Right renal cortex interstitium (tissue), 3 donors: ENCODE measurements around the gene INAVA. TPM values are rescaled to one million over a fixed set of nuclear protein-coding genes. Genes with fewer than 3 reads are reported as not detected.

Experiments used
- DNase-seq, 3 donors: peaks; one replicate each; pipeline ENCODE4 v3.0.0-alpha.2; 2013; ENCODE audit warnings: low read depth in 3 of 3, low spot score in 2 of 3
- polyA plus RNA-seq, 3 donors: library from polyadenylated mRNA; unstranded; fragments of 120-200 nt; gene quantifications; one replicate each; pipeline ENCODE4 v1.2.1, GENCODE V29; 2013; ENCODE audit not compliant: insufficient read length in 3 of 3

Gene INAVA, protein sequence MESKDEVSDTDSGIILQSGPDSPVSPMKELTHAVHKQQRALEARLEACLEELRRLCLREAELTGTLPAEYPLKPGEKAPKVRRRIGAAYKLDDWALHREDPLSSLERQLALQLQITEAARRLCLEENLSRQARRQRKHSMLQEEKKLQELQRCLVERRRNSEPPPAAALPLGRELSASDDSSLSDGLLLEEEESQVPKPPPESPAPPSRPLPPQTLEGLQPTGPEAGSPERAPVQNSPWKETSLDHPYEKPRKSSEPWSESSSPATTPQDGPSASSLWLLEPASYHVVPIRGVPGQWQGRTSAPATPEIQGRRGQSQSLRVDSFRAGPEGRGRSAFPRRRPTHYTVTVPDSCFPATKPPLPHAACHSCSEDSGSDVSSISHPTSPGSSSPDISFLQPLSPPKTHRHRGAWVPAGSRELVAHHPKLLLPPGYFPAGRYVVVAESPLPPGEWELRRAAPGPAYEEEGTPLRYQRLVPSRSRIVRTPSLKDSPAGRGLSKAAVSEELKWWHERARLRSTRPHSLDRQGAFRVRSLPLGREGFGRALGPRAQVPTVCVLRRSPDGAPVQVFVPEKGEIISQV
- polyA plus RNA-seq = 10 to 100 TPM; 30.5 to 37.8 (median 33.0) TPM

DNA sequence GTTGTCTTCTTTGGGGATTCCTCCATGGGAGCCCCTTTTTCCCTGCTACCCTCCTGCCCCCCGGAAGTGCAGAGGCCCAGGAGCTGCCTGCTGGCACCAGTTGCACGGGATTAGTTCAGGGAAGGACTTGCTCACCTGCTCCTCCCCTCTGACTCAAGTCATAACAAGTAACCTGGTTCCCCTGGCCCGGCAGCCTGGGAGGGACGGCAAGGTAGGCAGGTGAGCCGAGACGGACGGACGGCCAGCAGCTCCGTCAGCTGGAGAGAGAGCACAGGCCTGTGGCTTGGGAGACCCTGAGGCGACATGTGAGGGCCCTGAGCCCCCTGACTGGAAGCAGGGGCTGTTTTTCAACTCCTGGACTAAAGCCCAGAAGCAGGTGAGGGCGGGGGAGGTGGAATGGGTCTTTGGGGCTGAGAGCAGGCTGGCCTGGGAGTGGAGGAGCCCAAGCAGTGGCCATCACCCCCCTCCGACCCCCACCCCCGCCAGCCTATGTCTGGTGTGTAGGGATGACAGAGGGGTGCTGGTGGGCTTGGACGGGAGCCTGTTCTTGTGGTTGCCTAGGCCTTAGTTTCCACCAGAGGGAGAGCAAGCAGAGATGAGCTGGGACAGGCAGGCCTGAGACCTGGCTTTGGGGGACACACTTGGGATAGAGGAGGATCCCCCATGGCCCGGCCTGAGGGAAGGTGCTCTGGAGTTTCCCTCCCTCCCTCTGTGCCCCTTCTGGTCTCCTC lies at the start of gene INAVA:
Gene INAVA (plus strand): TSS at position 189 of the 731 bp plus-strand sequence. CDS start 3,501 bp downstream, outside the sequence.
- no peak for DNase-seq

DNA sequence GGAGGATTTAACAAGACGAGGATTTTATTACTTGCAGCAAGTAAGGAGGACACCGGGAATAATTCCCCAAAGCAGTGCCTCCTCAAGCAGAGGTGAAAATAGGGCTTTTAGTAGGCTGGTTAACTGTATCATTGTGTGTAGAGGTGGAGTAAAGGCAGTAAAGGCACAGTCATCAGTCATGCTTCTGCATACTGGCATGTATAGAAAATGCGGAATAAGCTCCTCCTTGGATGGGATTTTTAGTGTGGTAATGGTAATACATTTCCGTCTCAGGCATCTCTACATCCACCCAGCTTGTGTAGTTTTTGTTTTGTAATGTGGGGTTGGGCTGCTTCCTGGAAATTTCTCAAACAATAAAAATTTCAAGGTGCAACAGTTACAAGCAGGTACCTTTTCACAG lies 49.3 kb upstream of the INAVA start:
- DNase-seq = no peak

DNA sequence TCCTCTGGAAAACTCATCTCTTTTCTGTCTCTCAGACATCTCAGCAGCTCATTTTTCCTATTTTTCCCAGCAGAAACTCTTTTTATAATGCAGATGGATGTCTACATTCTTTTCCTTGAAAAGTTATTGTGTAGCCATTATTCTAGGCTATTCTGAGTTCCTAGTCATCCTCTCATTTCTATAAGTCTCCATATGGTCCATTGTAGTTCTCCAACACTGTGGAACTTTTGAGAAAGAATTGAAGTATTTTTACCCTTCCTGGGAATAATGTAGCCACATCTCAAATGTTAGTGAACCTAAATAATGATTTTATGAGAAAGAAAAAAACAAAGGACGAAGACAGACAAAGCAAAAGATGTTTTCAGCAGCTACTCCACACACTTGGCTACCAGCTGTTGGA lies 48.3 kb upstream of the INAVA start:
- DNase-seq = no peak

DNA sequence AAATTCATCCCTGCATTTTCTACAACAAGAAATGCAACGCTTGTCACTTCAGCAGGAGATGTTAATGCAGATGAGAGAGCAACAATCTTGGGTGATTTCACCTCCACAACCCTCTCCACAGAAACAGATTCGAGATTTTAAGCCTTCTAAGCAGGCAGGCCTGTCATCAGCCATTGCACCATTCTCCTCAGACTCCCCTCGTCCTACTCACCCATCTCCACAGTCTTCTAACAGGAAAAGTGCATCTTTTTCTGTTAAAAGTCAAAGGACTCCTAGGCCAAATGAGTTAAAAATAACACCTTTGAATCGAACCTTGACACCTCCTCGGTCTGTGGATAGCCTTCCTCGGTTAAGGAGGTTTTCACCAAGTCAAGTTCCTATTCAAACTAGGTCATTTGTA lies 45.3 kb upstream of the INAVA start:
- no peak for DNase-seq

DNA sequence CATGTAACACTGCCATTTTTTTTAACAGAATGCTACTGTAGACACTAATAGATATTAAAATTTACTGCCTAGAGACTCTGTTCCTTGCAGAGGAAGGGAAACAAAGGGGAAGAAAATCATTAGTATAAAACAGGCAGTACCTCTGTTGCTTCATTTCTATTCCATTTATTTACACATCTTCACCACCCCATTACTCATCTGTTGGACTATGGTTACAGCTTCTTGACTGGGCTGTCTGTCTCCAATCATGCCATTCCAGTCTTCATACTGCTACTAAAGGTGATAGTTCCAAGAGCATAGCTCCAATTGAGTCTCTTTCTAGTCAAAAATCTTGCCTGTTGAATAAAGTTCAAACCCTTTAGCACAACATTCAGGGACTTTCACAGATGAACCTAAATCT lies 44.1 kb upstream of the INAVA start:
- DNase-seq = no peak

DNA sequence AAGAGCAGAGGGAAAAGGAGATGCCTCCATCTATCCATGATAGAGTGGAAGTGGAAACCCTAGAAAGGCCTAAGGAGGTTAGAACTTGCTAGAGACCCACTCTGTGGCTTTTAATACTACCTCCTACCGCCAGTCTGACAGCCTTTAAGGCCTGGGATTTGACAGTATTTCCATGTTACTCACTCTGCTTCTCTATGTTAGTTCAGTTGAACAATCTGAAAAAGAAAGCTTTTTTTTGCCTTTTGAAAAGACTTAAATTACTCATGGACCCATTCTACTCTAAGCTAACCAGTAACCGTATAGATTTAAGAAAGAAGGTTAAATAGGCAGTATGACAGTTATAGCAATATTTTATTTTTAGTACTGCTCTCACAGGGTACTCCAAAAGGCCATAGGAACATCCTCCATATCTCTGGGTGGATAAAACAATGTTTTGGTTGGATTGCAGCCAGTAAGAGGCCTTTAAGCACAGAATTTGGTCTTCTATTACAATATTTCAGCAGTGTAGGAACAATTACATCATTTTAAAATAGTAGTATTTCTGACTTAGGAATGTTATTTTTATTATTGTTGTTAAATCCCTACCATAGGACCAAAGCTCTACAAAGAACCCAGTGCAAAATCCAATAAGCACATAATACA lies 37.9 kb upstream of the INAVA start:
- no peak for DNase-seq

DNA sequence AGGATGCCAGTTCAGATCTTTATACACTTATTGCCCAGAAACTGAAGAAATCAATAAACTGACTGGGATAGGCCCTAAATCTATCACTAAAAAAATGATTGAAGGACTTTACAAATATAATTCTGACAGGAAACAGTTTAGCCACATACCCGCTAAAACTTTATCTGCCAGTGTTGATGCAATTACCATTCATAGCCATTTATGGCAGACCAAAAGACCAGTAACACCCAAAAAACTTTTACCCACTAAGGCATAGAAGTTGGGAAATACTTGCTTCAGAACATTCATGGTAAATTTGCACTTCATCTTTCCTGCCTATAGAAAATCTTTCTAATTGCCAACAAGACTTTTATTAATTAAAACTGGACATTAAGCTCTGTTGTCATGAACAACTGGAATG lies 36.9 kb upstream of the INAVA start:
- DNase-seq = no peak

DNA sequence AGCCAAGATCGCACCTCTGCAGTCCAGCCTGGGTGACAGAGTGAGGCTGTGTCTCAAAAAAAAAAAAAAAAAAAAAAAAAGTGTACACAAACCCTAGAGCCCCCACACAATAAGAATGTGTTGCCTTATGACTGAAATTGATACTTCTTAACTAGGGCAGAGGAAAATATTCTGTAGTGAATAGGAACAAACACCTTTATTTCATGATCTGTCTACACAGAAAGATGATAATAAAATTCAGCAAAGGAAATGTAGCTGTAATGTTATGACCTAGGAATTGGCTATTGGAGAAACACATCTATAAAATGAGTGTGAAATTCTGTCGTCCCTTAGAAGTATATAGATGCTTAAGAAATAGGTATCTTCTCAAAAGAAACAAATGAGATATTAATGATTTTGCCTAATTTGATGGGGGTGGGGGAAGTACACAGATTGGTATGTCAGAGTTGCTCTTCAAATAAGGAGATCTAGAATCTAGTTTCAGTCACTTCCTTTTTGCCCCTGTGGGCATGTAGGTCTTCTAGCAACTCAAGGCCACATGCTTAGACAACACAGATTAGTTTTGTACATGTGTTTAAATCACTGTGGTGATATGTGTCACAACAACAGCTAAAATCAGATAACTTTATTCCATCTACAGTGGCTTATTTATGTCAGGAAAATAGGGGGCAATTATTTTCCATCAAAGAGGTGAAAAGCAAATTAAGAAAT lies 32.6 kb upstream of the INAVA start:
- no peak for DNase-seq

DNA sequence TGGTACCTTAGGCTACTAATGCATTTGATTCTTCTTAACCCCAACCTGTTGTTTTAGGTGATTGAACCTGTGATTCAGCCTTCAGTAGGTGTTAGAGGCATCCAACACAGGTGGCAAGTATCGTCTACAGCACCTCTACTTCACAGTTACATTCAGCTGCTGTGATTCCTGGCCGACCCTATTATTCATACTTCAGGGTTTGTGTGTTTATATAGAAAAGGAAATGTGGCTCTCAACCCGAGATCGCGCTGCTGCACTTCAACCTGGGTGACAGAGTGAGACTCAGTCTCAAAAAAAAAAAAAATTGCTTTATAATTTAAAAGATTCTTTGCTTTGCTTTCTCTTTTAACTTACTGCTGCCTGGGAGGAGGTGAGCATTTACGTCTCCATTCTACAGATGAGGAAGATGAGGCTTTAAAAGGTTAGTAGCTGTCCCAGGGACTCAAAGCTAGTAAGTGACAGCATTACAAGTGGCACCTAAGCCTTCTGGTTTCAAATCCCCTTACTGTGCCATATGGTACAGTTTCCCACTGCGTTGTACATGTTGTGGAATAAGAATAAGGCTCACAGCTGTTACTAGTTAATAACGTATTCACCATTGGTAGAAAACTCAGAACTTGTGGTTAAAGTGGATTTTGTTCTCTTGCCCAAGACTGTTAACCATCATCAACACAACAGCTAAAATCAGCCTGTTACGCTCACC lies 31.8 kb upstream of the INAVA start:
- DNase-seq = no peak

DNA sequence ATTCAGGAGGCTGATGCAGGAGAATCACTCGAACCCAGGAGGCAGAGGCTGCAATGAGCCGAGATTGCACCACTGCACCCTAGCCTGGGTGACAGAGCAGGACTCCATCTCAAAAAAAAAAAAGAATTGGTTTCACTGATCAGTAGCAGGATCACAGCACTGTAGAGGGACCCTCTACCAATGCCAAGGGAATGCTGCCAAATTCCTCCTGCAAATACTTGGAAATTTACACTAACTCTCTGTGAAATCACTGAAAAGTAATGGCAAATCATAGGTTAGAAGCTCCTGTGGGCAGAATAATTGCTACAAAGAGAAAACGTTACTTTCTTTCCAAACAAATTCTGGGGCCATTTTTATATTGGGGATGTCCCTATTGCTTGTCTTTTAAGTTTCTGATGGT lies 28.6 kb upstream of the INAVA start:
- DNase-seq = no peak

DNA sequence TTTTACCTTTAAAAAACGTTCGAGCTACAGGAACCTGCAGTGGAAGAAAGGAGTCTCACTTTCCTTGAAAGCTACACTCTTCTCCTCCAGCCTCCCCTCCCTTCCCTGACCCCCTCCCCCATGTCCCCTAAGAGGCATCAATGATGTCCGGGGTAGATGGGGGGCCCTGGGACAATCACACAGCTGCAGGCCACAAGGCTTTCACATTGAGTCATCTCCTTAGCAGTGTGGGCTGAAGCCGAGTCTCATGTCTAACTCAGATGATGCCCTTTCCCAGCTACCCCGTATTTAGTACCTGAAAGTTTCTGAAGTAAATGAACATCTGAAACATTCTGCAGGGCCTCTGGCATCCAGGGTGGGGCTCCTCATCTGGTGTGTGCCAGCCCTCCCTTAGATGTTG lies 28.2 kb upstream of the INAVA start:
- no peak for DNase-seq

DNA sequence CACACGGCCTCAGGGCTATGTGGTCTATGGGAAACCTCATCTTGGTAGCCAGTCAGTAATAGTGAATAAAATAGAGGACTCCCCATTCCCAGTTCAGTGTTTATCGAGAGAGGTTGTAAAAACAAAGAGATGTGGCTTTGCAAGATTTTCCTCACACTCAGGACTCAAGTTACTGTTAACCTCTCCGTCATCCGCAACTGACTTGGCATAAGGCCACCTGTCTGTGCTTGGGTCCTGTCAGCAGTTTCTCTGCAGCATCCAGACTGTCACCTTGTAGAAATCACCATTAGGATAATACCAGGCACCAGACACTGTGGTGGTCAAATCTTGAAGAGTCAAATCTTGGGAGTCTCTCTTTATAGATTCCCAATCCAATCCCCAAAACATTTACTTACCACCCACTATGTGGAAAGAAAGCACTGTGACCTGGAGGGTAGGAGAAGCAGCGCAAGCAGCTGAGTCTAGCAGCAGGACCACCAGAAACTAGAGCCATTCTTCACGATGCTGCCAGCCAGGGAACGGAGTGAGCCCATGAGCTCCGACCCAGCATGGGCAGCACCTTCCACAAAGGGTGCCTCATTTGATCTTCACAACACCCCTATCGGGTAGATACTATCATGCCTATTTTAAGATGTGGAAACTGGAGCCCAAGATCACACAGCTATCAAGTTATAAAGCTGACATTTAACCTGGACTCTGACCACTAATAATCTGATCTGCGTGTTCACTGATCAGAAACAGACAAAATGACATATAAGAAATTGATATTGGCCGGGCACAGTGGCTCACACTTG lies 27.5 kb upstream of the INAVA start:
- no peak for DNase-seq

DNA sequence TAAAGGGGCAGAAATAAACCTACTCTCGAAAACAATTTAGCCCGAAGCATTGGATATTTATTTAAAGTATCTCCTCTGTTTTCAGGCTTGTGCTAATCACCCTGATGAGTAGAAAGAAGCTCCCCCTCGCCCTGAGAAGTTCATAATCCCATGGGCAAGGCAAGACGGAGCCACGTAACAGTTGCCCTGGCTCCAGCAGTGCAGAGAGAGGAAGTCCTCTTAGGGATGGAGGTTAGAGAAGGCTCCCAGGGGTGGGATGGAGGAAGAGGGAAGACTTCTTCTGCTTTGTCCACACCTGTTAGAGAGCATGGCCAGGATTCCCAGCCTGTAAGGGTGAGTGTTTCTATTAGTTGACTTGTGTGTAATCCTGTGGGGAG lies 25.3 kb upstream of the INAVA start:
- DNase-seq = no peak

DNA sequence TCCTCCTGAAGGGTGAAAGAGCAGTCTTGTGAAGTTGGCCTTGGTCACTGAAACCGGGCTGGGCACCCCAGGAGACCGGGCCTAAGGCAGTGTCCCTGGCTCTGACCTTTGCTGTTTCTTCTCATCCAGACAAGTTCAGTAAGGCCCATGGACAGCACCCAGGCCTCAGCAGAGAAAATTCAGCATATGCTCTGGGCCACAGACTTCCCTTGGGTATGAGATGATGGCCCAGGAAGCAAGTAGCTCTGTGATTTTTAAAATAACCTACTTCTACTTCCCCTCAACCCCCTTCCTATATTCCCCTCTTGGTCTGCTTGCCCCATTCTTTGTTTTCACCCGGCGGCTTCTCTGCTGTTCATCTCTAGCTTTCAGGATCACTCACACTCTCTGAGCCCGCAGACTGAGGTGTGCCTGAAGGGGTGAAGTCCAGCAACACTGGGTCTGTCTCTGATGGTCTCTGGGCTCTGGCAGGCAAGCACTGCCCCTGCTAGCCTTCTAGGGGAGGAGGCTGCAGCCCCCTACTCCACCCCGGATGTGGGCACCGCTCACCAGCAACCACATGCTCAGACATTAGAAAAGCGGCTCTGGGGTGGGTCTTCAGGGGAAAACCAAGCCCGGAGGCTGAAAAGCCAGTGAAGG lies 24.8 kb upstream of the INAVA start:
- DNase-seq = no peak

DNA sequence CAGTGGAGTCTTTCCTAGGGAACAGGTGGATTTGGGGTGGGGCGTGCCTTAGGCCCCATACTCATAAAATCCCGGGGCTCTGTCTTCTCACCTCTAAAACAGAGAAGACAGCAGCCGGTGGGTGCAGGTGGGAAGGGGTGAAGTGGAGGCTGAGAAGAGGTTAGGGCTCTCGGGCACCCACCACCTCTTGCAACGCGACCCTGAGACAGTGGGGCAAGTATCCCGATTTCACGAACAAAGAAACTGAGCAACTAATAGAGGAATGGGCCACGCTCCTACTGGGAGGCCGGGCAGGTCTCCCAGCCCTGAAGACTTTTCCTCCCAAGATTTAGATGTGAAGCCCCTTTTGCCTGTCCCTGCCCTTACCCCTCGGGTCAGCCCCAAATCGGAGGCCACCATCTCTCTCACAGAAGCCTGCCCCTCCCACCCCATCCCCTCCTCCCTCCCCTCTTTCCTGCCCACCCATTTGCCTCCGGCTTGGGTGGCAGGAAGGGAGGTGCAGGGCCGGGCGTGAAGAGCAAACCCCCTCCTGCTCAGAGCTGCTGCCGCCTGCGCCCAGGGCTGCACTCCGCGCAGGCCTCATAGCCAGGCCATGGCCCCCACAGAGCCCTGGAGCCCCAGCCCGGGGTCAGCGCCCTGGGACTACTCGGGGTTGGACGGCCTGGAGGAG lies 22.1 kb upstream of the INAVA start, which contains the start of gene GPR25:
Gene GPR25 (plus strand): TSS at position 536 of the 670 bp plus-strand sequence. CDS start 57 bp downstream, at position 593.
- DNase-seq = no peak

DNA sequence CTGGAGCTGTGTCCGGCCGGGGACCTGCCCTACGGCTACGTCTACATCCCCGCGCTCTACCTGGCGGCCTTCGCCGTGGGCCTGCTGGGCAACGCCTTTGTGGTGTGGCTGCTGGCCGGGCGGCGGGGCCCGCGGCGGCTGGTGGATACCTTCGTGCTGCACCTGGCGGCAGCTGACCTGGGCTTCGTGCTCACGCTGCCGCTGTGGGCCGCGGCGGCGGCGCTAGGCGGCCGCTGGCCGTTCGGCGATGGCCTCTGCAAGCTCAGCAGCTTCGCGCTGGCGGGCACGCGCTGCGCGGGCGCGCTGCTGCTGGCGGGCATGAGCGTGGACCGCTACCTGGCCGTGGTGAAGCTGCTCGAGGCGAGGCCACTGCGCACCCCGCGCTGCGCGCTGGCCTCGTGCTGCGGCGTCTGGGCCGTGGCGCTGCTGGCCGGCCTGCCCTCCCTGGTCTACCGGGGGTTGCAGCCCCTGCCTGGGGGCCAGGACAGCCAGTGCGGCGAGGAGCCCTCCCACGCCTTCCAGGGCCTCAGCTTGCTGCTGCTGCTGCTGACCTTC lies 21.5 kb upstream of the INAVA start:
- DNase-seq = no peak

DNA sequence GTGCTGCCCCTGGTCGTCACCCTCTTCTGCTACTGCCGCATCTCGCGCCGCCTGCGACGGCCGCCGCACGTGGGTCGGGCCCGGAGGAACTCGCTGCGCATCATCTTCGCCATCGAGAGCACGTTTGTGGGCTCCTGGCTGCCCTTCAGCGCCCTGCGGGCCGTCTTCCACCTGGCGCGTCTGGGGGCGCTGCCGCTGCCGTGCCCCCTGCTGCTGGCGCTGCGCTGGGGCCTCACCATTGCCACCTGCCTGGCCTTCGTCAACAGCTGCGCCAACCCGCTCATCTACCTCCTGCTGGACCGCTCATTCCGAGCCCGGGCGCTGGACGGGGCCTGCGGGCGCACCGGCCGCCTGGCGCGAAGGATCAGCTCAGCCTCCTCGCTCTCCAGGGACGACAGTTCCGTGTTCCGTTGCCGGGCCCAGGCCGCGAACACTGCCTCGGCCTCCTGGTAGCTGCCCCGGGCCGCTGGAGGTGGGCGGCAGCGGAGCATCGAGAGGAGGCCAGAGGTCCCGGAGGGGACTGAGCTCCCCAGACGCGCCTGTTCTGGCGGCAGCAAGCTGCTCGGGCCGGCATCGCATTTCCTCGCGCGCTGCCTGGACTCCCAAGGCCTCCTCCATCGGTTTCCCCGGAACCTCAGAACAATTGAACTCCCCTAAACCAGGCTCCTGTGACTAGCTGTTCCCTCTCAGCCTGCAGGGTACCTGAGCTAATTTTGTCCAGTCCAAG lies 20.9 kb upstream of the INAVA start:
- no peak for DNase-seq
